Activated CD8-positive, alpha-beta T cell treated with anti-CD3 and anti-CD28 coated beads for 36 hours (primary cell): ENCODE data around the gene UBXN11. TPM values are rescaled to one million over a fixed set of nuclear protein-coding genes. Genes with fewer than 3 reads are reported as not detected.
A peak's percentile ranks its signal among the peaks of the same experiment; 100 is the strongest.

Experiments
- ATAC-seq: fragments of 200-7000 bp; cut with Tn5 transposase; one replicate; pipeline ENCODE4 v1.10.0; 2021; ENCODE audit warnings: mild to moderate bottlenecking, moderate library complexity
- CTCF ChIA-PET: fragments of 350-600 bp; sonication (Branson Sonifier 250); formaldehyde crosslinking; loops from one replicate; lab custom pipeline; 2021; ENCODE audit warnings: antibody characterized with exemption; lab: Charles Lee
- POLR2A ChIA-PET: fragments of 350-600 bp; sonication (Branson Sonifier 250); formaldehyde crosslinking; loops from one replicate; lab custom pipeline; 2021; ENCODE audit warnings: antibody characterized with exemption; lab: Charles Lee
- DNase-seq: peaks from one replicate; pipeline ENCODE4 v3.0.0-alpha.2; 2020
- H3K27ac Mint-ChIP-seq: one replicate; pipeline ENCODE4 v1.8.0; 2021; ENCODE audit warnings: mild to moderate bottlenecking, mixed read lengths
- H3K27me3 Mint-ChIP-seq: one replicate; pipeline ENCODE4 v1.8.0; 2021; ENCODE audit warnings: mixed read lengths
- H3K36me3 Mint-ChIP-seq: one replicate; pipeline ENCODE4 v1.8.0; 2021; ENCODE audit warnings: low read depth, mixed read lengths
- H3K4me1 Mint-ChIP-seq: one replicate; pipeline ENCODE4 v1.8.0; 2021; ENCODE audit warnings: low read depth, mixed read lengths
- H3K4me3 Mint-ChIP-seq: one replicate; pipeline ENCODE4 v1.8.0; 2021; ENCODE audit warnings: mild to moderate bottlenecking, moderate library complexity, mixed read lengths
- H3K9me3 Mint-ChIP-seq: one replicate; pipeline ENCODE4 v1.8.0; 2021; ENCODE audit warnings: mixed read lengths
- CTCF ChIP-seq: fragments of 200-600 bp; IDR thresholded peaks from one replicate; pipeline ENCODE4 v1.8.0; 2022; ENCODE audit warnings: antibody characterized with exemption, mild to moderate bottlenecking
- intact Hi-C: fragments of 100-400 bp; cut with micrococcal nuclease; formaldehyde crosslinking; loops from one replicate; pipeline ENCODE4 v1.10.0; 2022
- total RNA-seq, 2 experiments: library from RNA; stranded (reverse); gene quantifications; one replicate each; pipeline ENCODE4 v1.2.3, GENCODE V29; 2021

Gene UBXN11
- total RNA-seq, 2 experiments from 2014 or later, result 24.9 to 26.0 TPM

GRCh38 chr1:26344147-26344920 lies 37.9 kb upstream of the UBXN11 start:
- ATAC-seq, result no peak
- intact Hi-C loops, result no loop called here
- Mint-ChIP-seq H3K27me3 (no peaks in the 10 kb centered on the region), H3K4me3 (no peak overlapping the region), H3K4me1 (no peaks in the 10 kb centered on the region), H3K27ac (no peak overlapping the region), H3K36me3 (no peaks in the 10 kb centered on the region), H3K9me3 (no peaks in the 10 kb centered on the region)
- DNase-seq, result no peak
- ChIA-PET POLR2A (interaction anchor here (0.8 kb wide), 1 partner anchor 10 kb away, joined by 5 read pairs; the partner anchor contains the start of gene CRYBG2), CTCF (interaction anchor here (1.3 kb wide), 1 partner anchor 73 kb away, joined by 3 read pairs; no protein-coding TSS in a partner anchor)
- no peak for TF ChIP-seq CTCF

GRCh38 chr1:26340047-26340481 lies 33.6 kb upstream of the UBXN11 start:
- TF ChIP-seq CTCF, result no peak
- ATAC-seq (no peak), DNase-seq (no peak)
- no peaks in the 10 kb centered on the region for H3K27me3 Mint-ChIP-seq
- POLR2A ChIA-PET, result no interaction called here
- CTCF ChIA-PET, result interaction anchor here (1.4 kb wide), 1 partner anchor 24 kb away, joined by 6 read pairs; no protein-coding TSS in a partner anchor
- no peak overlapping the region for H3K27ac Mint-ChIP-seq
- no peaks in the 10 kb centered on the region for H3K9me3 Mint-ChIP-seq
- H3K36me3 Mint-ChIP-seq, result no peaks in the 10 kb centered on the region
- H3K4me1 Mint-ChIP-seq, result peaks cover 11% of the 10 kb centered on the region
- H3K4me3 Mint-ChIP-seq, result no peak overlapping the region
- intact Hi-C loops, result no loop called here

- Mint-ChIP-seq H3K36me3 (no peaks in the 10 kb centered on the region), H3K4me1 (peaks cover 11% of the 10 kb centered on the region), H3K27me3 (no peaks in the 10 kb centered on the region), H3K9me3 (no peaks in the 10 kb centered on the region), H3K4me3 (no peak overlapping the region), H3K27ac (no peak overlapping the region)
- no peak for TF ChIP-seq CTCF
- intact Hi-C loops, result no loop called here
- ChIA-PET CTCF (interaction anchor here (0.9 to 1.5 kb wide), 5 partner anchors 9 to 105 kb away, joined by 3 to 8 read pairs (median 4); partner anchors contain the start of gene CEP85), POLR2A (no interaction called here)
- no peak for DNase-seq
- ATAC-seq, result no peak
Measured at GRCh38 chr1:26338670-26339069, 32.2 kb upstream of the UBXN11 start.

- no peak for ATAC-seq
- TF ChIP-seq CTCF, result no peak
- no peak for DNase-seq
- Mint-ChIP-seq H3K4me1 (peaks cover 11% of the 10 kb centered on the region), H3K27me3 (no peaks in the 10 kb centered on the region), H3K9me3 (no peaks in the 10 kb centered on the region), H3K36me3 (no peaks in the 10 kb centered on the region), H3K4me3 (no peak overlapping the region), H3K27ac (no peak overlapping the region)
- CTCF ChIA-PET, result interaction anchor here (0.9 to 1.7 kb wide), 6 partner anchors 10 to 168 kb away, joined by 3 to 8 read pairs (median 4); partner anchors contain the start of gene ZNF593
- intact Hi-C loops, result no loop called here
- POLR2A ChIA-PET, result interaction anchor here (0.8 to 1.3 kb wide), 2 partner anchors 14 to 53 kb away, joined by 3 to 4 read pairs; no protein-coding TSS in a partner anchor
Measured at GRCh38 chr1:26337625-26338024, 31.2 kb upstream of the UBXN11 start.

GRCh38 chr1:26337206-26337535 lies 30.7 kb upstream of the UBXN11 start:
- DNase-seq (no peak), ATAC-seq (no peak)
- POLR2A ChIA-PET, result interaction anchor here (1.3 kb wide), 1 partner anchor 52 kb away, joined by 4 read pairs; no protein-coding TSS in a partner anchor
- intact Hi-C loops, result no loop called here
- CTCF ChIA-PET, result interaction anchor here (0.9 to 2.9 kb wide), 4 partner anchors 15 to 167 kb away, joined by 3 to 13 read pairs (median 4); partner anchors contain the start of gene ZNF593
- peak overlapping the region; percentile 36 for H3K4me3 Mint-ChIP-seq
- H3K9me3 Mint-ChIP-seq, result no peaks in the 10 kb centered on the region
- peaks cover 11% of the 10 kb centered on the region for H3K4me1 Mint-ChIP-seq
- H3K27ac Mint-ChIP-seq, result no peak overlapping the region
- H3K27me3 Mint-ChIP-seq, result no peaks in the 10 kb centered on the region
- no peaks in the 10 kb centered on the region for H3K36me3 Mint-ChIP-seq
- no peak for TF ChIP-seq CTCF
